GM23338 (cell line): ENCODE data around the gene MMP25. TPM values are rescaled to one million over a fixed set of nuclear protein-coding genes. Genes with fewer than 3 reads are reported as not detected.

Experiments used
- ATAC-seq: fragments of 200-7000 bp; cut with Tn5 transposase; 3 replicates; pipeline ENCODE4 v1.9.1; 2020
- DNase-seq: peaks from one replicate; pipeline ENCODE4 v3.0.0-alpha.2; 2015; ENCODE audit warnings: low spot score
- H2AFZ ChIP-seq: fragments of 200-600 bp; sonication (generic); 2 replicates; pipeline ENCODE4 v1.8.0; 2016; ENCODE audit warnings: antibody characterized with exemption, mild to moderate bottlenecking, moderate library complexity
- H3F3A ChIP-seq: fragments of 200-600 bp; sonication (generic); replicated peaks from 2 replicates; pipeline ENCODE4 v1.8.0; 2017; ENCODE audit warnings: antibody characterized with exemption, mixed run types, low read depth
- H3K27ac ChIP-seq: fragments of 200-600 bp; sonication (generic); 2 replicates; pipeline ENCODE4 v1.6.1; 2016; ENCODE audit warnings: low read depth
- H3K27me3 ChIP-seq: fragments of 200-600 bp; sonication (generic); 2 replicates; pipeline ENCODE4 v1.8.0; 2016; ENCODE audit warnings: mild to moderate bottlenecking, mixed run types, moderate library complexity; ENCODE audit not compliant: insufficient read depth
- H3K36me3 ChIP-seq: fragments of 200-600 bp; sonication (generic); 2 replicates; pipeline ENCODE4 v1.8.0; 2016; ENCODE audit warnings: mild to moderate bottlenecking; ENCODE audit not compliant: insufficient read depth
- H3K4me1 ChIP-seq: fragments of 200-600 bp; sonication (generic); 2 replicates; pipeline ENCODE4 v1.8.0; 2016; ENCODE audit warnings: mild to moderate bottlenecking, moderate library complexity; ENCODE audit not compliant: insufficient read depth
- H3K4me2 ChIP-seq: fragments of 200-600 bp; sonication (generic); 2 replicates; pipeline ENCODE4 v1.7.1; 2017; ENCODE audit warnings: mixed run types
- H3K4me3 ChIP-seq: fragments of 200-600 bp; sonication (generic); 2 replicates; pipeline ENCODE4 v1.6.1; 2016; ENCODE audit warnings: mixed run types
- H3K79me2 ChIP-seq: fragments of 200-600 bp; sonication (generic); replicated peaks from 2 replicates; pipeline ENCODE4 v1.8.0; 2017; ENCODE audit warnings: mild to moderate bottlenecking; ENCODE audit not compliant: insufficient read depth
- H3K9me2 ChIP-seq: fragments of 200-600 bp; sonication (generic); 2 replicates; pipeline ENCODE4 v1.8.0; 2017; ENCODE audit not compliant: insufficient read depth
- H4K20me1 ChIP-seq: fragments of 200-600 bp; sonication (generic); replicated peaks from 2 replicates; pipeline ENCODE4 v1.8.0; 2017; ENCODE audit warnings: mild to moderate bottlenecking; ENCODE audit not compliant: insufficient read depth
- H3K27ac Mint-ChIP-seq: 2 replicates; pipeline ENCODE4 v1.8.0; 2020; ENCODE audit warnings: inconsistent platforms, mild to moderate bottlenecking, moderate library complexity, mixed read lengths
- H3K27me3 Mint-ChIP-seq: 3 replicates; pipeline ENCODE4 v1.8.0; 2022; ENCODE audit warnings: low read depth, mild to moderate bottlenecking, moderate library complexity, mixed read lengths, inconsistent platforms; ENCODE audit not compliant: insufficient read depth, poor library complexity
- H3K36me3 Mint-ChIP-seq: 3 replicates; pipeline ENCODE4 v1.8.0; 2021; ENCODE audit warnings: low read depth, mild to moderate bottlenecking, inconsistent platforms, moderate library complexity, mixed read lengths
- H3K4me1 Mint-ChIP-seq: 3 replicates; pipeline ENCODE4 v1.8.0; 2020; ENCODE audit warnings: mild to moderate bottlenecking, inconsistent platforms, mixed read lengths
- H3K4me3 Mint-ChIP-seq: 3 replicates; pipeline ENCODE4 v1.8.0; 2021; ENCODE audit warnings: moderate library complexity, mild to moderate bottlenecking, inconsistent platforms, mixed read lengths
- H3K9me3 Mint-ChIP-seq: 3 replicates; pipeline ENCODE4 v1.8.0; 2020; ENCODE audit warnings: moderate library complexity, mild to moderate bottlenecking, inconsistent platforms, mixed read lengths
- CREB1 ChIP-seq: fragments of 250-450 bp; sonication (Bioruptor Pico); IDR thresholded peaks from 2 replicates; pipeline ENCODE4 v1.5.0; 2020; ENCODE audit warnings: low read depth, mild to moderate bottlenecking, moderate library complexity
- EZH2 ChIP-seq: fragments of 200-600 bp; sonication (generic); IDR thresholded peaks from one replicate; pipeline ENCODE4 v1.8.0; 2017; ENCODE audit warnings: antibody characterized with exemption, mild to moderate bottlenecking, low read depth; ENCODE audit not compliant: unreplicated experiment
- NANOG ChIP-seq: IDR thresholded peaks from 2 replicates; pipeline ENCODE4 v1.6.1; 2016; ENCODE audit warnings: antibody characterized with exemption, borderline replicate concordance
- POLR2AphosphoS5 ChIP-seq: IDR thresholded peaks from 2 replicates; pipeline ENCODE4 v1.6.1; 2016; ENCODE audit warnings: antibody characterized with exemption, low read depth
- REST ChIP-seq: IDR thresholded peaks from one replicate; pipeline ENCODE4 v1.6.1; 2018; ENCODE audit warnings: antibody characterized with exemption; ENCODE audit not compliant: unreplicated experiment
- ZNF114 ChIP-seq: fragments of 250-450 bp; sonication (Bioruptor Pico); IDR thresholded peaks from 2 replicates; pipeline ENCODE4 v1.5.0; 2020; ENCODE audit warnings: mild to moderate bottlenecking, moderate library complexity
- ZNF462 ChIP-seq: fragments of 250-450 bp; sonication (Bioruptor Pico); IDR thresholded peaks from 2 replicates; pipeline ENCODE4 v1.5.0; 2020; ENCODE audit warnings: mild to moderate bottlenecking, moderate library complexity
- polyA plus RNA-seq: library from polyadenylated mRNA; unstranded; fragments of >200 nt; fragmentation: Nextera tagmentation; extraction: Ambion mirVana; gene quantifications from 2 replicates; pipeline ENCODE4 v1.2.1, GENCODE V29; 2016
- total RNA-seq: library from RNA; depleted of rRNA; stranded (reverse); fragments of >200 nt; shearing (Covaris generic); gene quantifications from 2 replicates; pipeline ENCODE4 v1.2.3, GENCODE V29; 2014

Gene MMP25
- total and polyA plus RNA-seq, 2 experiments from 2014 or later: 7.7 to 15.9 TPM

- Histone ChIP-seq H4K20me1 (no peaks in the 10 kb centered on the region), H3K79me2 (no peaks in the 10 kb centered on the region), H3K36me3 (no peaks in the 10 kb centered on the region), H3K4me2 (no peak overlapping the region), H3K27ac (no peak overlapping the region), H3K27me3 (no peaks in the 10 kb centered on the region), H3K4me1 (peaks cover 37% of the 10 kb centered on the region), H3K9me2 (no peaks in the 10 kb centered on the region), H3F3A (peaks cover 25% of the 10 kb centered on the region), H2AFZ (no peak overlapping the region), H3K4me3 (no peak overlapping the region)
- Mint-ChIP-seq H3K4me1 (peaks cover 35% of the 10 kb centered on the region), H3K9me3 (no peaks in the 10 kb centered on the region), H3K36me3 (peaks cover 13% of the 10 kb centered on the region), H3K27ac (no peak overlapping the region), H3K4me3 (peak overlapping the region; percentile 82; the same call in 2 of the 3 replicates), H3K27me3 (peaks cover 22% of the 10 kb centered on the region)
- no peak for ATAC-seq
- TF ChIP-seq ZNF462 (CRISPR knock-in tag): no peak
- no peak for TF ChIP-seq CREB1 (CRISPR knock-in tag)
- no peak for TF ChIP-seq ZNF114 (CRISPR knock-in tag)
- TF ChIP-seq EZH2: no peak
- TF ChIP-seq NANOG: no peak
- no peak for DNase-seq
Measured at GRCh38 chr16:3004319-3004718, 42.0 kb upstream of the MMP25 start.

- TF ChIP-seq POLR2AphosphoS5 (peak; percentile 49; the same call in 1 of the 2 replicates), REST (no peak)
- ATAC-seq: no peak
- peak overlapping the region; percentile 84 for H3K27ac Mint-ChIP-seq
- H3K4me1 Mint-ChIP-seq: peaks cover 38% of the 10 kb centered on the region
- DNase-seq: peak; percentile 83
- Histone ChIP-seq H3K36me3 (no peaks in the 10 kb centered on the region), H3K4me1 (peaks cover 41% of the 10 kb centered on the region), H3K9me2 (no peaks in the 10 kb centered on the region), H4K20me1 (no peaks in the 10 kb centered on the region), H3F3A (peaks cover 28% of the 10 kb centered on the region), H3K27ac (peak overlapping the region; percentile 90), H3K27me3 (no peaks in the 10 kb centered on the region), H3K79me2 (no peaks in the 10 kb centered on the region), H2AFZ (no peak overlapping the region), H3K4me3 (peak overlapping the region; percentile 74), H3K4me2 (peak overlapping the region; percentile 90)
- H3K4me3 Mint-ChIP-seq: peak overlapping the region; percentile 82
- H3K9me3 Mint-ChIP-seq: no peaks in the 10 kb centered on the region
- H3K27me3 Mint-ChIP-seq: peaks cover 26% of the 10 kb centered on the region
- H3K36me3 Mint-ChIP-seq: peaks cover 13% of the 10 kb centered on the region
Measured at GRCh38 chr16:3004781-3005284, 41.5 kb upstream of the MMP25 start.
